ENCODE measurements around the gene CTSA. TPM values are rescaled to one million over a fixed set of nuclear protein-coding genes. Genes with fewer than 3 reads are reported as not detected.

The CTSA gene
- total RNA-seq, 1 donor from 2014 or later: 55.3 TPM

- no peak for DNase-seq (ENCODE audit: low read depth, low spot score)
- Mint-ChIP-seq H3K27me3 (ENCODE audit: low read depth) (peaks cover 5% of the 10 kb centered on the region), H3K9me3 (no peaks in the 10 kb centered on the region), H3K27ac (ENCODE audit: unreplicated experiment) (no peak overlapping the region), H3K36me3 (ENCODE audit: low read depth) (peaks cover 8% of the 10 kb centered on the region), H3K4me1 (peaks cover 22% of the 10 kb centered on the region), H3K4me3 (no peak overlapping the region)
- no peak for TF ChIP-seq CTCF (conservative IDR thresholded peaks at IDR 0.05)
Observed at GRCh38 chr20:45938727-45939438, 47.7 kb downstream of the CTSA start.

GRCh38 chr20:45940053-45940452 is 48.9 kb downstream of the CTSA start:
- TF ChIP-seq CTCF (conservative IDR thresholded peaks at IDR 0.05): no peak
- Mint-ChIP-seq H3K9me3 (no peaks in the 10 kb centered on the region), H3K27ac (ENCODE audit: unreplicated experiment) (no peak overlapping the region), H3K36me3 (ENCODE audit: low read depth) (peaks cover 12% of the 10 kb centered on the region), H3K27me3 (ENCODE audit: low read depth) (no peaks in the 10 kb centered on the region), H3K4me3 (peak overlapping the region; percentile 52), H3K4me1 (peaks cover 16% of the 10 kb centered on the region)
- DNase-seq (ENCODE audit: low read depth, low spot score): no peak

GRCh38 chr20:45940469-45940868 is 49.3 kb downstream of the CTSA start:
- Mint-ChIP-seq H3K9me3 (no peaks in the 10 kb centered on the region), H3K4me1 (peaks cover 12% of the 10 kb centered on the region), H3K27ac (ENCODE audit: unreplicated experiment) (no peak overlapping the region), H3K27me3 (ENCODE audit: low read depth) (no peaks in the 10 kb centered on the region), H3K4me3 (no peak overlapping the region), H3K36me3 (ENCODE audit: low read depth) (peaks cover 12% of the 10 kb centered on the region)
- no peak for TF ChIP-seq CTCF (conservative IDR thresholded peaks at IDR 0.05)
- no peak for DNase-seq (ENCODE audit: low read depth, low spot score)

- Mint-ChIP-seq H3K4me1 (no peaks in the 10 kb centered on the region), H3K9me3 (no peaks in the 10 kb centered on the region), H3K4me3 (no peak overlapping the region), H3K36me3 (ENCODE audit: low read depth) (peaks cover 9% of the 10 kb centered on the region), H3K27me3 (ENCODE audit: low read depth) (no peaks in the 10 kb centered on the region), H3K27ac (ENCODE audit: unreplicated experiment) (no peak overlapping the region)
- TF ChIP-seq CTCF (conservative IDR thresholded peaks at IDR 0.05): no peak
- no peak for DNase-seq (ENCODE audit: low read depth, low spot score)
Observed at GRCh38 chr20:45943613-45944012, 52.5 kb downstream of the CTSA start.

GRCh38 chr20:45944151-45944964 is 53.2 kb downstream of the CTSA start:
- no peak overlapping the region for H3K4me3 Mint-ChIP-seq
- H3K9me3 Mint-ChIP-seq: no peaks in the 10 kb centered on the region
- DNase-seq (ENCODE audit: low read depth, low spot score): no peak
- H3K36me3 Mint-ChIP-seq (ENCODE audit: low read depth): peaks cover 8% of the 10 kb centered on the region
- H3K27ac Mint-ChIP-seq (ENCODE audit: unreplicated experiment): no peak overlapping the region
- no peak for TF ChIP-seq CTCF (conservative IDR thresholded peaks at IDR 0.05)
- H3K4me1 Mint-ChIP-seq: no peaks in the 10 kb centered on the region
- no peaks in the 10 kb centered on the region for H3K27me3 Mint-ChIP-seq (ENCODE audit: low read depth)

Data from neural crest cell (in vitro differentiated cells).